HG03565 (cell line): ENCODE results near the gene ADRA2C.

Experiments used
- ATAC-seq: cut with Tn5 transposase; IDR thresholded peaks from one replicate; pipeline ENCODE4 v1.9.1; 2021; ENCODE audit warnings: mild to moderate bottlenecking, moderate library complexity; ENCODE audit not compliant: unreplicated experiment

The ADRA2C gene

GRCh38 chr4:3732076-3733028 is 33.8 kb upstream of the ADRA2C start:
- ATAC-seq = no peak

GRCh38 chr4:3733195-3733594 is 33.0 kb upstream of the ADRA2C start:
- ATAC-seq = no peak

DNA sequence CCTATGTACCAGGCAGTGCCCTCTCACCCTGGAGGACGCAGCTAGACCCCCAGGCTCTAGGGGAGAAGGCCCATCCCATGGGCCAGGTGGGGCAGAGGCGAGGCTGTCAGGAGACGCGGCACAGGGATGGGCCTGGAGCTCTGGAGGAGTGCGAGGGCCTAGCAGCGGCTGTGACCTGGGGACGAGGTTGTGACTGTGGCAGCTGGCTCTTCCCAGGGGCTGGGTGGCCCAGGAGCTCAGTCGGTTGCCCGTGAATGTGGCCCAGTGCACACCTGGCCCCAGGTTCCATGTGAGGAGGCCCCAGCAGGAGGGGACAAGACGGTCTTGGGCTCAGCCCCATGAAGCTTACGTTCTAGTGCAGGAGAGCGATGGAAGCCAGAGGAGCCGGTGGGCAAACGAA is 31.0 kb upstream of the ADRA2C start:
- no peak for ATAC-seq

- no peak for ATAC-seq
Observed at GRCh38 chr4:3736290-3736689, 29.9 kb upstream of the ADRA2C start.

DNA sequence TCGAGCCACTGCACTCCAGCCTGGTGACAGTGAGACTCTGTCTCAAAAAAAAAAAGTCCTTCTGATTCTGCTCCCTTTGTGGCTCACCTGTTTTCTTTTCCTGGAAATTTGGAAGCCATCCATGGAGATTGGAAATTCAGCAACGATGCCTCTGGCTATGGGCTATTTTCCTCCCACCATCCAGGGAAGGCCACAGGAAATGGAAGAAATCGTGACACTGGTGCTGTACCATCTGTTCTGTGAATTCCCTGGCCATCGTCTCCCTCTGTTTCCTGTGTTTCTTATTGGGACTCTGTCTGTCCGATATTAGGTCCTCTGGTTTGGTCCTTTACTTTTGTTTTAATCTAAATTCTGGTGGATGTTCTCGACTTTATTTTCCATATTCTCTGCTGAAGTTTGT is 29.4 kb upstream of the ADRA2C start:
- ATAC-seq = no peak

DNA sequence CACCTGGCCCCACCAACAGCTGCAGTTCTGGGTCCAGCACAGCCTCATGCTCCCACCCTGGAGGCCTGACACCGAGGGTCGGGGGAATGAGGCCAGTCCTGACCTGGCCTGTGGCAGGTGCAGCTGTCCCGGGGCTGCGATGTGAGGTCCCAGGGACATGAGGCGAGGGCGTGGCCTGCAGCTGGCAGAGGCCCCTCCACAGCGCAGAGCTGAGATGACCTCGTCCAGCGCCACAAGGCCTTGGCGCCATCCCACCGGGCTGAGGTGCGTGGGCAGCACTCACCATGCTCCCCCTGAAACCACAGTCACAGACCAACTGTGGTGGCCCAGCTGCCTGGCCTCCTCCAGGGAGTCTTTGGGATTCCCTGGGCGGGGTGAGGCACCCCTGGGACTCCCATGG is 26.6 kb upstream of the ADRA2C start:
- no peak for ATAC-seq

DNA sequence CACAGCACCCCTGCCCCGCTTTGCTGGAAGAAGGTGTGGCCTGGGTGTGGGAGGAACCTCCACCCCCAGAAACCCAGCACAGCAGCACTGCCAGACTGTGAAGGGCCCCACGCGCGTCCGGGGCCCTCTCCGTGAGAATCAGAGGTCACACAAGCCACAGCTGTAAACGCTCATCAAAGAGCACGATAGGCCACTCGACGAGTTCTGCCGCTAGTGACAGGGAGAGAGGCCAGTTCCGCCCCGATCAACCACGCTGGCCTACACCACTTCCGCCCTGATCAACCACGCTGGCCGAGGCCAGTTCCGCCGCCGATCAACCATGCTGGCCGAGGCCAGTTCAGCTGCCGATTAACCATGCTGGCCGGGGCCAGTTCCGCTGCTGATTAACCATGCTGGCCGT is 25.9 kb upstream of the ADRA2C start:
- no peak for ATAC-seq

DNA sequence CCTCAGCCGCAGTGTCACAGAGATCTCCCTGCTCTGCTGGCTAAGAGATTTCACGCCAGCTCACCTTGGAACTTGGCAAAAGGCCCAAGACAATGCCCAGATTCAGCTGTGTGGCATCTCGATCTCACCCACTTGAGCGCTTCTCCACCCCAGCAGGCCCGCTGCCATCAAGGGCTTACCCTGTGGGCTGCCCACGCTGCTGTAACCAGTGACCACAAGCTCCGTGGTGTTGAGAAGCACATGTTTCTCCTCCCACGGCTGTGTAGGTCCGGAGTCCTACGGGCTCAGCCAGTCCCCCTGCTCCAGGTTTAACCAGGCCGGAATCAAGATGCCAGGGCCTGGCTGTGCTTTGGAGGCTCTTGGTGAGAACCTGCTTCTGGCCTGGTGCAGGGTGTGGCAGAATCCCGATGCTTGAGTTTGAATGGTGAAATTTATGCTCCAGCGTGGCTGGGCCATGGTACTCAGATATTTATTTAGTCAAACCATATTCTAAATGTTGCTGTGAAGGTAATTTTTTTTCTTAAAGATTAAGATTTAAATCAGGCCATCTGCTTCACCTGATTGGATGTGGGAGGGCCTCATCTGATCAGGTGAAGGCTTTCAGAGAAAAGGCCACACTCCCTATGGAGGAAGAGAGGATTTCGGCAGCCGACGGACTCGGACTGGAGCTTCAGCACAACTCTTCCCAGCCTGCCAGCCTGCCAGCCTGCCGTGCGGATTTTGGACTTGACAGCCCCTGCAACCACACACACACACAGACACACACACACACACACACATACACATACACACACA is 24.8 kb upstream of the ADRA2C start:
- ATAC-seq = no peak

GRCh38 chr4:3742610-3743009 is 23.6 kb upstream of the ADRA2C start:
- ATAC-seq = no peak

GRCh38 chr4:3744232-3744631 is 22.0 kb upstream of the ADRA2C start:
- ATAC-seq = no peak

GRCh38 chr4:3744901-3745300 is 21.3 kb upstream of the ADRA2C start:
- ATAC-seq = no peak

- no peak for ATAC-seq
Observed at GRCh38 chr4:3745886-3746656, 20.1 kb upstream of the ADRA2C start.

DNA sequence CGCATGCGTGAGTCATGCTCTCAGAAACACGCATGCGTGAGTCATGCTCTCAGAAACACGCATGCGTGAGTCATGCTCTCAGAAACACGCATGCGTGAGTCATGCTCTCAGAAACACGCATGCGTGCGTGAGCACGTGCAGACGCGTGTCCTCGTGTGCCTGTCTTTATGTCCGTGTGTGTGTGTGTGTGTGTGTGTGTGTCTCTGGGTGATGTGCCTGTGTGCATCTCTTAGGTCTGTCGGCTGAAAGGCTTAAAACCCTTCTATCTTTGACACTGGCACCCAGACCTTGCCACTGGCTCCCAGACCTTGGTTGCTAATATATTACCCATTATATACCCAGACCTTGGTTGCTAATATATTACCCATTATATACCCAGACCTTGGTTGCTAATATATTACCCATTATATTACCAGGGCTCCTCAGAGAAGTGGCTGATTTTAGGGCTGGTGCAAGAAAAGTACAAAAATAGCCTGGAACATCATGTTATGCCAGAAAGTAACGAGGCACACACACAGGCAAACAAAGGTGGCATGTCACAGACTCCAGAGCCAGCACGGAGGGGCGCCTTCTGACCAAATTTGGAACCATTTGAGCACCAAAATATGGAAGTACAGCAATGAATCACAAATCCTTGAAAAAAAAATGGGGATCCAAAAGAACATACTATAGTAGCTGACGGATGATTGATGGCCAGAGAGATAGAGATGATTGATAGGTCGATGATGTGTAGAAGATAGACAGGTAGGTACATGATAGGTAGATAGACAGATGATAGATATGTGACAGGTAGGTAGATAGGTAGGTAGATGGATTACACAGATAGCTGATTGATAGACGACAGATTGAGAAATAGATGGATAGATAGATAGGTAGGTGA is 19.2 kb upstream of the ADRA2C start:
- no peak for ATAC-seq

- ATAC-seq = no peak
Observed at GRCh38 chr4:3747581-3747904, 18.6 kb upstream of the ADRA2C start.

GRCh38 chr4:3748136-3748898 is 17.9 kb upstream of the ADRA2C start:
- no peak for ATAC-seq

GRCh38 chr4:3749081-3749480 is 17.1 kb upstream of the ADRA2C start:
- ATAC-seq = no peak

GRCh38 chr4:3750334-3750733 is 15.9 kb upstream of the ADRA2C start:
- ATAC-seq = no peak

DNA sequence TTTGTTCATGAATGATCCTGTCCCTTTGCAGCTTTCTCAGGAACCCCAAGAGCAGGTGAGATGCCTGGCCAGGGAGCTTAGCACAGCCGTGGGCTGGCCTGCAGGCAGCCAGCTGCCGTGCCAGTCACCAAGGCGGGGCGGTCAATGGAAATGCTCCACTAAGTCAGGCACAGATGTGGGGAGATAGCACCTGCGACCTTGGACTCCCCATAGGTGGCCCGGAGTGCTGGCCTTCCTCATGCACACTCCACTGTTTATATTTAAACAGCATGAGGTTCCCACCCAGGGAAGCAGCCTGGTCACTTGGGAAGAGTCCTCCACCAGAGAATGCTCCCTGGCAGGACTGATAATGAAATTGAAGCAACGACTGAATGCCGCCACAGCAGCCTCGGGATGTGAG is 14.2 kb upstream of the ADRA2C start:
- no peak for ATAC-seq

DNA sequence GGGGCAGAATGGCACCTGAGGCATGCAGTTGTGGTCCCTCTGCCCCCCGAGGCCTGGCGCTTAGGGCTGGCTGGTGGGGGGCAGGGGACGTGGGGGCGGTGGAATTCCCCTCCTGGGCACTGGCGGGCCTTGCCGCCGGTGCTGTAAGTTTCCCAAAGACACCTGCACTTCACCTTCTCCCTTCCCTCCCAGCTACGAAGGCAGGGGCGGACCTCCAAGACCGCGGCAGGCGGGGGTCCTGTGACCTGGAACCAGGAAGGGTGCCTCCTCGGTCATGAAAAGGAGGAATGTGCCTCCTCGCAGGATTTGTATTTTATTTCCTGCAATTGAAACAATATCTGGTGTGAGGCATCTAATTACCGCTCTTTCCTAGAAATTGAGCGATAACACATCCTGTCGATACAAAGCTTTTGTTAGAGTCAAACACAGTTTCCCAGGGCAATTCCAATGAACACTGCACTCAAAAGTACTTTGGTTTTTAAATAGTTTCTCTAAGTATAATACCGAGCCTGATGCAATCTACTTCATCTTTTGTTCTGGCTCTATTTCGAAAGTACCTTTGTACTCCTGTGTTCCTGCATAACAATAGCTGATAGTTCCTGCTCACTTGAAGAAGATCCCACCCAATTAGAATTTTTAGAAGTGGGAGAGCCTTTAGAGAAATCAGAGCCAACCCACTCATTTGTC is 12.3 kb upstream of the ADRA2C start:
- no peak for ATAC-seq
